SK-N-MC (cell line): ENCODE results near the gene KDM7A.

Experiments used
- DNase-seq: peaks from one replicate; pipeline ENCODE4 v3.0.0-alpha.2; 2011; ENCODE audit warnings: low read depth, low spot score
- H3K27ac ChIP-seq: fragments of 200-600 bp; sonication (generic); 2 replicates; pipeline ENCODE4 v1.5.1; 2016; ENCODE audit warnings: mixed run types
- H3K36me3 ChIP-seq: fragments of 200-600 bp; sonication (generic); 2 replicates; pipeline ENCODE4 v1.6.1; 2017; ENCODE audit warnings: antibody characterized with exemption, low read length, mixed read lengths; ENCODE audit not compliant: insufficient read depth
- H3K4me3 ChIP-seq: fragments of 200-600 bp; sonication (generic); 2 replicates; pipeline ENCODE4 v1.5.1; 2016
- H3K9ac ChIP-seq: fragments of 200-600 bp; sonication (generic); 2 replicates; pipeline ENCODE4 v1.8.0; 2017; ENCODE audit warnings: mixed run types, mixed read lengths; ENCODE audit not compliant: insufficient read length
- H3K9me3 ChIP-seq: fragments of 200-600 bp; sonication (generic); 2 replicates; pipeline ENCODE4 v1.6.1; 2017; ENCODE audit warnings: low read depth, mild to moderate bottlenecking, antibody characterized with exemption, low read length, moderate library complexity, mixed read lengths
- EZH2 ChIP-seq: fragments of 200-600 bp; sonication (generic); IDR thresholded peaks from one replicate; pipeline ENCODE4 v1.6.1; 2017; ENCODE audit warnings: antibody characterized with exemption
- FOXP2 ChIP-seq: optimal IDR thresholded peaks from 2 replicates; pipeline ENCODE3; 2011; ENCODE audit warnings: mild to moderate bottlenecking, moderate library complexity; ENCODE audit not compliant: insufficient read depth; ENCODE audit errors: extremely low read length, control extremely low read depth
- POLR2AphosphoS5 ChIP-seq: IDR thresholded peaks from 2 replicates; pipeline ENCODE4 v1.6.1; 2012; ENCODE audit warnings: mild to moderate bottlenecking, low read depth, low read length, borderline replicate concordance

Gene KDM7A

DNA sequence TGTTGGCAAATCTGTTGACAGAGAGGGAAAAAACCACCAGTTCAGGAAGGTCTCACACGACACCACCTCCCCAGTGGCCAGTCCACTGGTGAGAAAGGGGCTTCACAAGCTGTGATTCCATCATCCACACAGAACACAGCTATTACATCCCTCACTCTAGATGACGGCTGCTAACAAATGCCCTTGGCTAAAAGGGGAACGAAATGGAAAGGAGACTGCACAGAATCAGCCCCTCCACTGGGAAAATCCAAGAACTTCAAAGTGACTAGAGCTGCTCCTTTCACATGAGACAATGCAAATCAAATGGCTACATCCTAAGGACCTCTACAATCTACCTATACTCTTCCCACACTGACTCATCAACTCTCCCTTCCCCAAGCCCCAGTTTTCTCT lies 119.6 kb downstream of the KDM7A start:
- no peak for DNase-seq
- no peaks in the 10 kb centered on the region for H3K9me3 ChIP-seq
- TF ChIP-seq EZH2 (no peak), POLR2AphosphoS5 (no peak), FOXP2 (no peak)
- H3K27ac ChIP-seq, result no peak overlapping the region
- no peaks in the 10 kb centered on the region for H3K36me3 ChIP-seq
- no peak overlapping the region for H3K9ac ChIP-seq
- H3K4me3 ChIP-seq, result no peak overlapping the region

DNA sequence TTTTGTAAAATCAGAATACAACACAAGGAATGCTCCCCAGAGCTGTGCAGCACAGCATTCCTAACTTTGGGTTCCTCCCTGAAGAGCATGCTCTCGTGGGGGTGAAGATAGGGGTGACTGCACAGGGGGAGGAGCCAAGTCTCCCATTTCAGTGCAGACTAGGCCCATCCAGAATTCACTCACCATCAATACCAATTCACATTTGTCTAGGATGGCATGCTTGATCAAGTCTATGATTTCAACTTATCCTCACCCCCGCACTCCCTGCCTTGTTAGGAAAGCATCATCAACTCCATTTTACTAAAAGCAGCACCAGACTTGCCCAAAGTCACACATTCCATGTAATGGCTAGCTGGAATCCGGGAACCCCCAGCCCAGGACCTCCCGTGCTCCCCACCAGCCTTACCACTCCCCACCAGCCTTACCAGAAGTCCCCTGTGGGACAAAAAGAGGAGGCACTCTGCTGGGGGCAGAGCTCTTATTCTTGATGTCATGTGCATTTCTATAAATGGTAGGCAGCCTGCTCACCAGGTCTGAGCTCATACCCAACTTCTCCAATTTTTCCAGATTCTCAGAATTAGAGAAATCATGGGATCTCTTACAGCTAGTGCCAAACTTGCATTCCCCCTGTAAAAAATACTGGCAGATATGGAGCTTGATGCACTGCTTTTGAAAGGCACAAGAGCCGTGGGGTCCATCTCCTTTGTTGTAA lies 120.2 kb downstream of the KDM7A start:
- Histone ChIP-seq H3K4me3 (no peak overlapping the region), H3K9ac (no peak overlapping the region), H3K27ac (no peak overlapping the region), H3K36me3 (no peaks in the 10 kb centered on the region), H3K9me3 (no peaks in the 10 kb centered on the region)
- no peak for DNase-seq
- TF ChIP-seq EZH2 (no peak), FOXP2 (no peak), POLR2AphosphoS5 (no peak)

DNA sequence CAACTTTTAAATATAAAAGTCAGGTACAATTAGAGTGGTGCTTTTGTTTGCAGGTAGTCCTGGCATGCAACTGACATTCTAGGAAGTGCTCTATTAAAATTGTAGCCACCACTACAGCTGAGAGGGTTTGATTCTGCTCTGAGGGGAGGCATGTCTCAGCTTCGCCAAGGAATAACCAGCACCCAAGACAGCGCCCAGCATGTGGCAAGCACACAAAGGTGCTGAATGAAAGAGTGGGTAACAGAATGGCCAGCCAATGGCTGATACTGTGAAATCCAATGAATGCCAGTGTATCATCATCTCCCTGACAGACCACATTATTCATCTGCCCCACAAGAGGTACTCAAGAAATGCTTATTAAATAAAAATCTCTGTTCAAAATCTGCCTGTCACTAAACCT lies 121.0 kb downstream of the KDM7A start:
- H3K9me3 ChIP-seq, result no peaks in the 10 kb centered on the region
- no peak overlapping the region for H3K4me3 ChIP-seq
- H3K27ac ChIP-seq, result no peak overlapping the region
- no peak overlapping the region for H3K9ac ChIP-seq
- no peaks in the 10 kb centered on the region for H3K36me3 ChIP-seq
- TF ChIP-seq FOXP2 (no peak), EZH2 (no peak), POLR2AphosphoS5 (no peak)
- no peak for DNase-seq

DNA sequence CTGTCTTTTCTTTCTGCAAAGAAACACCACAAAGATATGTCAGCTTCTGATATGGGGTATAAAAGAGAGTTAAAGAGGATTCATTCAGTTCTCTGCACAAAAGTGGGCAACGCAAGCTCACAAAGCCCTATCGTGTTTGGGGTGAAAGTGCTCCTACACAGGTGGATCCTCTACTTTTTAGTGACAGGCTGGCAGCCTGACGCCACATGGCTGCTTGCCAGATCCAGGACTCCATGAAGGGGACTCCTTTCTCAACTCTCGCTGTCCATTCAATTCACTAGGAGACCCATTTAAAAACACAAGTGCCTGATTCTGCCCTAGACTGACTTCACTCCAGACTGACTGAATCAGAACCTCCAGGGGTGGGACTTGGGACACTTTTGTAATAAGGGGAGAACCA lies 122.0 kb downstream of the KDM7A start:
- Histone ChIP-seq H3K9ac (no peak overlapping the region), H3K36me3 (no peaks in the 10 kb centered on the region), H3K9me3 (no peaks in the 10 kb centered on the region), H3K27ac (no peak overlapping the region), H3K4me3 (no peak overlapping the region)
- no peak for DNase-seq
- TF ChIP-seq POLR2AphosphoS5 (no peak), EZH2 (no peak), FOXP2 (no peak)

DNA sequence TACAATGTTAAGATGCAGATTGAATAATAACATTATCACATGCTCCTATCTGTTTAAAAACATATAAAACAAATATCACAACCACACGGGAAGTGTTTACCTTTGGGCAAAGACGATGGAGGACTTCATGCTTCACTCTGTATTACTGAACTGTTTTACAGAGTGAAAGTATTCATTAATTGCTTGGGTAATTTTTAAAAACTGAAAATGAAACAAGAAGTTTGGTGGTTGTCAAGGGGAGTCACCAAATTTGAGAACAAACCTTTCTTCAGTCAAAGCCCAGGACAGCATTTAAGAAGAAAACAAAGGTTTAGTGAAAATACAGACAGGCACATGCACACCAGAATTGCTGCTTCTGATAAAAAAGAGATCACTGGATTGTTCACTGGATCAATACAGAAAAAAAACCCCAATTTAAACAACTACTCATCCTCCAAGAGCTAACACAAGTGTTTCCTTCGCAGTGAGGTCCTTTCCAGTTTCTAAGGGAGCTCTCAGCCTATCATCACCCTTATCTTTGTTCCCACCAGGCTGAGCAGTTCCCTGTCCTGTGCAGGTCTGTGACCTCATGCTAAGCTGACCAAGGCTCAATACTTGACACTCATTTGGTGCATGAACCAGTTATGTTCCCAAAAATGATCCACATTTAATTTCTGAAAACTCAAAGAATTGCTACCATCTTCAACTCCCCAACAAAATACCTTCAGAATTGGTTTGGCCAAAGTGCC lies 122.8 kb downstream of the KDM7A start:
- Histone ChIP-seq H3K9ac (no peak overlapping the region), H3K4me3 (no peak overlapping the region), H3K36me3 (no peaks in the 10 kb centered on the region), H3K27ac (no peak overlapping the region), H3K9me3 (no peaks in the 10 kb centered on the region)
- DNase-seq, result no peak
- TF ChIP-seq EZH2, result no peak
- TF ChIP-seq FOXP2, result no peak
- TF ChIP-seq POLR2AphosphoS5, result no peak

DNA sequence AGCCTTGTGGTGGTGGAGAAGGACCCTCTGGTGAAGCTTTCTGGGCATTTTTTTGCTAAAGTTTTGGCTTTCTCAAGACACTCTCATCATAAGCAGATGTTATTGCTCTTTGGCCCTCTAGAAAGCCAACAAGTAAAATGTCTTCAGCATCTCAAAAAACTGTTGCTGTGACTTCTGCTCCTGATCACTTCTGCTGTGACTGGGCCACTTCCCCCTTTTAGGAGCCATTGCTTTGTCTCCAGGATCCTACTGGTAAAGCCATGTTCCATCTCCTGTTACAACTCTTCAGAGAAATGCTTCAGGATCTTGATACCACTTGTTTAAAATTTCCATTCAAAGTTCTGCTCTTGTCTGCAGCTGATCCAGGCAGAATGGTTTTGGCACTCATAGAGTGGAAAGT lies 125.0 kb downstream of the KDM7A start:
- TF ChIP-seq POLR2AphosphoS5 (no peak), EZH2 (no peak), FOXP2 (no peak)
- no peak for DNase-seq
- Histone ChIP-seq H3K36me3 (no peaks in the 10 kb centered on the region), H3K9ac (no peak overlapping the region), H3K27ac (no peak overlapping the region), H3K4me3 (no peak overlapping the region), H3K9me3 (no peaks in the 10 kb centered on the region)

DNA sequence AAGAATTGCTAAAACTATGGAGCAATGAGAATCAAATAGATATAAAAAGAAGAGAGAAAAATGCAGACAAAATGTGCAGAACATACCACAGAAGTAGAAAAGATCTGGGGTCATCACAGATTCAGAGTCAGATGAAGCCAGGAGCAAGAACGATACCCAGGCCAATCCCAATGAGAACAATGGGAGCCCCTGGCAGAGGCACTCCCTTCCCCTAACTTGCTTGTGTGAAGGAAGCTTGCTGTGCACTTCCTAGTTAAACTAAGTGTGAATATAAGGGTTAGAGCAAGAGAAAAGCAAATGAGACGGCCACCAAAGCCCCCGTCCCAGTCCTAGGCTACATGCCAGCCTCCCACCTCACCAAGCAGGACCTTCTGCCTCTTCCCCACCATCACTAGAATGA lies 126.7 kb downstream of the KDM7A start:
- Histone ChIP-seq H3K9me3 (no peaks in the 10 kb centered on the region), H3K27ac (no peak overlapping the region), H3K4me3 (no peak overlapping the region), H3K36me3 (no peaks in the 10 kb centered on the region), H3K9ac (no peak overlapping the region)
- DNase-seq, result no peak
- TF ChIP-seq POLR2AphosphoS5, result no peak
- no peak for TF ChIP-seq FOXP2
- no peak for TF ChIP-seq EZH2

DNA sequence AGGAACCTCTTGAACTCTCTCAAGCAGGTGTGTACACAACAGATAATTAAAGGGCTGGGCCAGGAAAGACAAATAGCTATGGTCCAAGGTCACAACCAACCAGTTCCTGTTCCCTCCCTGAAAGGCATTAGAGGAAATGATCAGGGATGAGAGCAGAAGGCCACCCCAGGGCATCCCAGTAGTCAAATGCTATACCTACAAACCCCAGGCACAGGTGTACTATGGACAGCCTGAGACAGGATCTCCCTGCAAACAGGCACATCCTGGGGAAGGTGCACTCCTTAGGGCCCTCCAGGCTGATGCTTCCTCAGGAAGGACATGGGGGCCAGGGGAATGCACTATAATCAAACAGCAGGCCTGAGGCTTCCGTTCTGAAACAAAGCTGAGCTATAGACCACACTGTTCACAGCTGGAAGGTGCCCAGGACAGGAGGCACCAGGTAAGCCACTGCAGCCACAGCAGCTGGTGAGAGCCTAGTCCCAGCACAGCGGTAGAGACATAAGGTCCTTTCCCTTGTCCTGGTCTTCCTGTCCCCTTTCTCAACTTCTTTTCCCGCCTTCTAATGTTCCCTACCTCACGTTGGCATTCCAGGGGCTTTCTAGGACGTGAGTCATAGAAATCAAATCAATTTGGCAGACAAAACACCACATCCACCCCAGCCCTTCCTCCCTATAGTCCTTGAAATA lies 127.3 kb downstream of the KDM7A start:
- Histone ChIP-seq H3K9me3 (no peaks in the 10 kb centered on the region), H3K27ac (no peak overlapping the region), H3K9ac (no peak overlapping the region), H3K4me3 (no peak overlapping the region), H3K36me3 (no peaks in the 10 kb centered on the region)
- no peak for TF ChIP-seq POLR2AphosphoS5
- no peak for TF ChIP-seq FOXP2
- no peak for TF ChIP-seq EZH2
- no peak for DNase-seq

DNA sequence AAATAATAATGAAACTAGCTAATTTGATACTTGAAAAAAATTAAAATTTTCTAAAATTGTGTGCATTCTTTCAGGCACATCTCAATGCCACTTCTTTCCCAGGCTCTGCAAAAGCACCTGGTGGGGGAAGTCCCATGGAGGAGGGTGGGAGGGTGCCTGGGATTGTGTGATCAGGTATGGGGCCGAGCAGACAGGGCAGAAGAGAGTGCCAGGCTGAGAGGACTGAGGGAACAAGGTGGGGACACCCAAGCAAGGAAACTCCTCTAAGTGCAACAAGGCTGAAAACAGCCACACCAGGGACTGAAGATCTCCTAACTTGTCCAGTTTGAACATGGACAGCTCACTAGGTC lies 127.8 kb downstream of the KDM7A start:
- Histone ChIP-seq H3K27ac (no peak overlapping the region), H3K4me3 (no peak overlapping the region), H3K9ac (no peak overlapping the region), H3K9me3 (no peaks in the 10 kb centered on the region), H3K36me3 (no peaks in the 10 kb centered on the region)
- no peak for DNase-seq
- TF ChIP-seq POLR2AphosphoS5, result no peak
- TF ChIP-seq EZH2, result no peak
- TF ChIP-seq FOXP2, result no peak
